ENCODE measurements around the gene ABCE1. TPM values are rescaled to one million over a fixed set of nuclear protein-coding genes. Genes with fewer than 3 reads are reported as not detected.

Gene ABCE1
- total and polyA plus RNA-seq, 7 donors: 9.0 to 58.2 (median 41.4) TPM

DNA sequence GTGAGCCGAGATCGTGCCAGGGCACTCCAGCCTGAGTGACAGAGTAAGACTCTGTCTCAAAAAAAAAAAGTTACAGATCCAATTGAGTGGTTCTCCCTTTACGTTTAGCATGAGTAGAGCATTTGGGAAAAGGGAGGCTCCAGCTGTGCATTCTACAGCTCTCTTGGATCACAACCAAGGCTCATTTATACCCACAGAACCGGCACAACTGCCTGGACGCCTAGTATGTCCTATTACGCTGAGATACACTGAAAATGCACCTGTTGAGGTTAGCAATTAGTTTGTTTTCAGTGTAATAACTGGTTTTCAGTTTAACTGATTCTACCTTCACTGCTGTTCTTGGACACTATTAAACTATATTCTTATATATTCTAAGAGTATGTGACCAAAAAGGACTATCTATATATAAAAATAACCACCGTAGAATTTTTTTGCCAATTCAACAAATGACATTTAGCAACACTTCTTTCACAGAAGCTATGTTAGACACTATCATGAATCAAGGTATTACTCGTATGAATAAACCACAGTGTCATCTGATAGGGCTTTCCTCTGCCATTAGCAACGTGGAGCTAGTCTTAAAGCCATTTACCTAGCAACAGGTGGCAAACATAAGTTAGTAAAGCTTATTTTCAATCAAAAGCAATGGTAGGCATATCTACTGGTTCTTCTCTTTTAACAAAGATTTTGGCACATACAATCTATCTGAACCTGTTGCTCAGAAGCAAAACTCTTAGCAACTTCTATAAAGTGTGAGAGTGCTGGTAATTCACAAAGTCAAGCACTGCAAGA is 78.7 kb downstream of the ABCE1 start:
- intact Hi-C loops (cut with DNase I): loop anchor here (5.0 kb wide), 1 partner anchor 760 kb away; the partner anchor contains the start of gene ZNF827
- DNase-seq: no peak
- Histone ChIP-seq H3K27ac (peak overlapping the region; percentile 97 to 99 (median 98)), H3K4me3 (peak overlapping the region in 2 of 4 donors; percentile 85 to 87), H3K27me3 (no peaks in the 10 kb centered on the region), H3K36me3 (peaks cover 0 to 12% (median 0%) of the 10 kb centered on the region in 4 donors), H3K4me1 (peaks cover 0 to 50% (median 46%) of the 10 kb centered on the region in 4 donors), H3K9me3 (no peaks in the 10 kb centered on the region)
- TF ChIP-seq, protein P1, sequence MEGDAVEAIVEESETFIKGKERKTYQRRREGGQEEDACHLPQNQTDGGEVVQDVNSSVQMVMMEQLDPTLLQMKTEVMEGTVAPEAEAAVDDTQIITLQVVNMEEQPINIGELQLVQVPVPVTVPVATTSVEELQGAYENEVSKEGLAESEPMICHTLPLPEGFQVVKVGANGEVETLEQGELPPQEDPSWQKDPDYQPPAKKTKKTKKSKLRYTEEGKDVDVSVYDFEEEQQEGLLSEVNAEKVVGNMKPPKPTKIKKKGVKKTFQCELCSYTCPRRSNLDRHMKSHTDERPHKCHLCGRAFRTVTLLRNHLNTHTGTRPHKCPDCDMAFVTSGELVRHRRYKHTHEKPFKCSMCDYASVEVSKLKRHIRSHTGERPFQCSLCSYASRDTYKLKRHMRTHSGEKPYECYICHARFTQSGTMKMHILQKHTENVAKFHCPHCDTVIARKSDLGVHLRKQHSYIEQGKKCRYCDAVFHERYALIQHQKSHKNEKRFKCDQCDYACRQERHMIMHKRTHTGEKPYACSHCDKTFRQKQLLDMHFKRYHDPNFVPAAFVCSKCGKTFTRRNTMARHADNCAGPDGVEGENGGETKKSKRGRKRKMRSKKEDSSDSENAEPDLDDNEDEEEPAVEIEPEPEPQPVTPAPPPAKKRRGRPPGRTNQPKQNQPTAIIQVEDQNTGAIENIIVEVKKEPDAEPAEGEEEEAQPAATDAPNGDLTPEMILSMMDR (IDR thresholded peaks at IDR 0.05): no peak
- TF ChIP-seq EP300 (IDR thresholded peaks at IDR 0.05) (no peak), POLR2AphosphoS5 (IDR thresholded peaks at IDR 0.05) (no peak), POLR2A (IDR thresholded peaks at IDR 0.05) (no peak)
- WGBS, 2 donors: 21 to 54% methylated on average over 9 of the region's 9 CpGs

DNA sequence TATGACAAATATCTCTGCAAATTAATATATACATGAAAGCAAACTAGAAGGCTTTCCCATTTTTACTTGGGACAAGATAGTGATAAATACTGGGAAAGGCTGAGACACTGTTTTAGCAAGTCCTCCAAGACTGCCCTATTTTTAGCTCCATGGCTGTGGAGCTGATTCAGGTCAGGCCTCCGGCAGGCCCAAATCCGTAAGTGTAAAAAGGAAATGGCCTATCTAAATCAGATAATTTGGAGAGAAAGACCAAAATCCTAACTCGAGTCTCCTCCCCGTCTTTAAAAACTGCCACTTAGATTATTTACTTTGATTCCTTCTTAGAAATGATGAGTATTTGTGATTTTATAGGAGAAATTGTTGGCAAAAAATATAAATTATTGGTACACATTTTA is 79.4 kb downstream of the ABCE1 start:
- peak overlapping the region; percentile 85 to 98 (median 91) for H3K4me3 ChIP-seq
- TF ChIP-seq POLR2AphosphoS5 (IDR thresholded peaks at IDR 0.05): peak in 1 of 4 donors; percentile 4
- TF ChIP-seq POLR2A (IDR thresholded peaks at IDR 0.05): no peak
- peaks cover 0 to 46% (median 43%) of the 10 kb centered on the region in 4 donors for H3K4me1 ChIP-seq
- H3K27me3 ChIP-seq: no peaks in the 10 kb centered on the region
- 2 to 6% methylated on average over 4 of the region's 4 CpGs for WGBS, 2 donors
- H3K36me3 ChIP-seq: peaks cover 0 to 12% (median 0%) of the 10 kb centered on the region in 4 donors
- intact Hi-C loops (cut with DNase I): loop anchor here (5.0 kb wide), 1 partner anchor 760 kb away; the partner anchor contains the start of gene ZNF827
- no peaks in the 10 kb centered on the region for H3K9me3 ChIP-seq
- no peak for DNase-seq
- H3K27ac ChIP-seq: peak overlapping the region; percentile 97 to 99 (median 98)

DNA sequence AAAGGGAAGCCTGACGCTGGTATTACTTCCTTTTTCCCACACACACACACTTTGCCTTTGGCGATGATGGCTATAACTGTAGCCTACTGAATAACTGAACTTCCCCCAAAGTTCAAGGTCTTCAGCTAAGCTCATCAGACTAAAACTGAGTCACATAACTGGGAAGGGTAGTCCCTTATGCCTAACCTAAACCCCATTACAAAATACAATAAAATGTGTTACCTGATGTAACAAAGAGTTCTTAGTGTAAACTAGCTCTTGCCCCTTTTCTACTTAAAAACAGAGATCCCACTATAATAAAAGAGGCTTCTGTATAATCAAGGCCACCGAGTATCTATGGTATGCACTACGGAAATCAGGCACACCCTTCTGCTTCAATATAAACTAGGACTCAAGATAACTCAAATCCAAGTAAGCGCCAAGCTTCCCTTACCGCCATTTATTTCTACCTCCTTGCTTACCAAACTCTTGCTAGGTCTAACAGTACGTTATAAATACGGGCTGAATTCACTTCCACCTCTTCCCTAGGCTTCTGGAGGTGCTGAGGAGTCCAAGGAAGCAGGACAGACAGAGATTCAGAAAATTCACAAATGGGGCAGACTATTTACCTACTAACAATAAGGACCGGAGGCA is 79.9 kb downstream of the ABCE1 start:
- intact Hi-C loops (cut with DNase I): loop anchor here (2.0 to 5.0 kb wide), 2 partner anchors 441 to 759 kb away; partner anchors contain the start of genes MMAA and ZNF827

DNA sequence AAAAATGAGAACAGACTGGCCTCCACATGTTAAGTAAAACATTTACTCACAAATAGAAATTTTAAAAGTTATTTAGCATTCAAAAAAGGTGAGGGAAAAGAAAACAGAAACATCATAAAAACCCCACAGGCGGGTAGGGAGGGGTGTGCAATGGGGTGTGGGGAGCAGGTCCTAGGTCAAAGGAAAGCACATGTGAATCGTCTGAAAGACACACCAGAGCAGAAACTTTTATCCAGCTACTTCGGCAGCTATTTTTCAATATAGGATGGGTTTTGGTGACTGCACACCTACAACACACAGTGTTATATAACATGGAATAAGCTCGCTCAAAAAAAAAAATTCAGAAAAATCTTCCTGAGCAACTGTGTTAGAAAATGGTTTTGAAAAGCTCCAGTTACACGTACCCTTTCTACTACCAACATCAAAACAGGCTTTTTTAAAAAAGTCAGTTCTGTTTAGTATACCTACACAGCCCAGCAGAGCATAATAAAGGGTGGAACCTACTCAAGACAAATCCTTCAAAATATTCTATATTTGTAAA is 80.7 kb downstream of the ABCE1 start:
- WGBS, 2 donors: 1 to 2% methylated on average over 5 of the region's 5 CpGs
- no peak for DNase-seq
- intact Hi-C loops (cut with DNase I): loop anchor here (2.0 to 5.0 kb wide), 2 partner anchors 440 to 758 kb away; partner anchors contain the start of genes MMAA and ZNF827
- Histone ChIP-seq H3K4me1 (peaks cover 0 to 46% (median 37%) of the 10 kb centered on the region in 4 donors), H3K27me3 (no peaks in the 10 kb centered on the region), H3K36me3 (peaks cover 0 to 4% (median 0%) of the 10 kb centered on the region in 4 donors), H3K4me3 (peak overlapping the region; percentile 85 to 98 (median 91)), H3K9me3 (no peaks in the 10 kb centered on the region), H3K27ac (peak overlapping the region; percentile 97 to 99 (median 98))
- TF ChIP-seq POLR2AphosphoS5 (IDR thresholded peaks at IDR 0.05) (no peak), EP300 (IDR thresholded peaks at IDR 0.05) (no peak), POLR2A (IDR thresholded peaks at IDR 0.05) (no peak)
- TF ChIP-seq, protein P1 (IDR thresholded peaks at IDR 0.05): no peak

More for the DNA sequence above, 79.9 kb downstream of the ABCE1 start:
- TF ChIP-seq POLR2AphosphoS5 (IDR thresholded peaks at IDR 0.05) (no peak), POLR2A (IDR thresholded peaks at IDR 0.05) (no peak), EP300 (IDR thresholded peaks at IDR 0.05) (no peak)
- TF ChIP-seq, protein P1 (IDR thresholded peaks at IDR 0.05): no peak
- Histone ChIP-seq H3K9me3 (no peaks in the 10 kb centered on the region), H3K27ac (peak overlapping the region; percentile 97 to 99 (median 98)), H3K36me3 (peaks cover 0 to 12% (median 0%) of the 10 kb centered on the region in 4 donors), H3K4me1 (peaks cover 0 to 46% (median 39%) of the 10 kb centered on the region in 4 donors), H3K4me3 (peak overlapping the region; percentile 85 to 98 (median 91)), H3K27me3 (no peaks in the 10 kb centered on the region)
- no peak for DNase-seq
- 1 to 8% methylated on average over 9 of the region's 9 CpGs for WGBS, 2 donors

Small RNA genes lying within 50 kb of the gene (small RNA-seq; reads per million reads assigned to genes)
- gene RF00019: 0 reads per million in 3 donors

Other genes starting within 250 kb of the ABCE1 start
- 10 to 100 TPM; 16.3 to 31.4 (median 22.9) TPM for gene ANAPC10, start 115 bp upstream of the ABCE1 start, total RNA-seq
- gene ANAPC10, start 115 bp upstream of the ABCE1 start, polyA plus RNA-seq: 10 to 100 TPM; 11.3 to 18.0 (median 13.9) TPM
- 10 to 100 TPM; 27.7 to 31.7 (median 29.8) TPM for gene OTUD4, start 82.3 kb downstream of the ABCE1 start, total RNA-seq
- gene OTUD4, start 82.3 kb downstream of the ABCE1 start, polyA plus RNA-seq: 10 to 100 TPM in 1 of 3 donors, 1 to 10 TPM in 2; 7.2 to 13.0 (median 9.2) TPM